ENCODE data around the gene CST1. TPM values are rescaled to one million over a fixed set of nuclear protein-coding genes. Genes with fewer than 3 reads are reported as not detected.
"Not testable (repeated sequence)": the region's sequence is repeated elsewhere in the genome, so short reads cannot be mapped to it uniquely, and the experiment has no call there.

Gene CST1
- total RNA-seq, 1 donor from 2014 or later, result not detected

DNA sequence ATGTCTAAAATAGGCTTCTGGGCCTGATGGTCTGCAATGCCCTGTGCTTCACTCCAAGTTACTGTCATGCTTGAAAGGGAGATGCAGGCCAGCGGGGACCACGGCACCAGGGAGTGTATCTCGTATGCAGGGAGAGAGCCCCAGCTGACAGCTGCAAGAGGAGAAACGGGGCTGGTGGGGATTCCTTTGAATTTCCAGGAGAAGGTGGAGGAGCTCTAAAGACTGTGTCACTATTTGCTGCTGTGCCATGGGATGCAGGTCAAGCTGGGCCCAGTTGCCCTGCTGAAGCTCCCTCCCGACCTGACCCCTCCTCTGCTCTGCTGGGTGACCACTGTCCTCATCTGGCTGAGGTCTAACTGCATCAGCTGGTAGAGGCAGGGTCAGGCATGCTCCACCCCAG lies 989 bp downstream of the CST1 start:
- Mint-ChIP-seq H3K4me3 (ENCODE audit: unreplicated experiment) (no peak overlapping the region), H3K36me3 (ENCODE audit: unreplicated experiment) (no peaks in the 10 kb centered on the region), H3K4me1 (ENCODE audit: unreplicated experiment) (peaks cover 2% of the 10 kb centered on the region), H3K27me3 (ENCODE audit: unreplicated experiment) (no peaks in the 10 kb centered on the region), H3K27ac (ENCODE audit: unreplicated experiment) (no peak overlapping the region), H3K9me3 (ENCODE audit: unreplicated experiment) (no peaks in the 10 kb centered on the region)
- DNase-seq (ENCODE audit: extremely low spot score, unreplicated experiment), result no peak
- TF ChIP-seq, protein P1, sequence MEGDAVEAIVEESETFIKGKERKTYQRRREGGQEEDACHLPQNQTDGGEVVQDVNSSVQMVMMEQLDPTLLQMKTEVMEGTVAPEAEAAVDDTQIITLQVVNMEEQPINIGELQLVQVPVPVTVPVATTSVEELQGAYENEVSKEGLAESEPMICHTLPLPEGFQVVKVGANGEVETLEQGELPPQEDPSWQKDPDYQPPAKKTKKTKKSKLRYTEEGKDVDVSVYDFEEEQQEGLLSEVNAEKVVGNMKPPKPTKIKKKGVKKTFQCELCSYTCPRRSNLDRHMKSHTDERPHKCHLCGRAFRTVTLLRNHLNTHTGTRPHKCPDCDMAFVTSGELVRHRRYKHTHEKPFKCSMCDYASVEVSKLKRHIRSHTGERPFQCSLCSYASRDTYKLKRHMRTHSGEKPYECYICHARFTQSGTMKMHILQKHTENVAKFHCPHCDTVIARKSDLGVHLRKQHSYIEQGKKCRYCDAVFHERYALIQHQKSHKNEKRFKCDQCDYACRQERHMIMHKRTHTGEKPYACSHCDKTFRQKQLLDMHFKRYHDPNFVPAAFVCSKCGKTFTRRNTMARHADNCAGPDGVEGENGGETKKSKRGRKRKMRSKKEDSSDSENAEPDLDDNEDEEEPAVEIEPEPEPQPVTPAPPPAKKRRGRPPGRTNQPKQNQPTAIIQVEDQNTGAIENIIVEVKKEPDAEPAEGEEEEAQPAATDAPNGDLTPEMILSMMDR (IDR thresholded peaks at IDR 0.05), result no peak

DNA sequence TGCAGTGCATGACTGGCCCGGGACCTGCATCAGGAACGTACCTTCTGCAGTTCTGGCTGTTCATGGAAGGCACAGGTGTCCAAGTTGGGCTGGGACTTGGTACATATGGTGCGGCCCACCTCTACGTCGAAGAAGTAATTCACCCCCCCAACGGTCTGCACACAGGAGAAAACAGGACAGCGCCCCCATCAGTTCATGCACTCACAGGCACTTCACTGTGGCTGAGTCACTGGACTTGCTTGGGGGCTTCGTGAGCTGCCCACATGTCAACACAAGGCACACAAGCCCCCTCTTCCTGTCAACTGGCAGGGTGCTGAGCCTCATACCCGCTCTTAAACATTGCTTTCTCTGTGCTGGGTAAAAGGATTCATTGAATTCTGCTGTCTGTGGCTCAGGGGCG lies 1.8 kb downstream of the CST1 start:
- not testable (repeated sequence) for H3K4me3 Mint-ChIP-seq (ENCODE audit: unreplicated experiment); H3K27me3 Mint-ChIP-seq (ENCODE audit: unreplicated experiment); H3K4me1 Mint-ChIP-seq (ENCODE audit: unreplicated experiment); H3K9me3 Mint-ChIP-seq (ENCODE audit: unreplicated experiment); H3K27ac Mint-ChIP-seq (ENCODE audit: unreplicated experiment); H3K36me3 Mint-ChIP-seq (ENCODE audit: unreplicated experiment); DNase-seq (ENCODE audit: extremely low spot score, unreplicated experiment)

DNA sequence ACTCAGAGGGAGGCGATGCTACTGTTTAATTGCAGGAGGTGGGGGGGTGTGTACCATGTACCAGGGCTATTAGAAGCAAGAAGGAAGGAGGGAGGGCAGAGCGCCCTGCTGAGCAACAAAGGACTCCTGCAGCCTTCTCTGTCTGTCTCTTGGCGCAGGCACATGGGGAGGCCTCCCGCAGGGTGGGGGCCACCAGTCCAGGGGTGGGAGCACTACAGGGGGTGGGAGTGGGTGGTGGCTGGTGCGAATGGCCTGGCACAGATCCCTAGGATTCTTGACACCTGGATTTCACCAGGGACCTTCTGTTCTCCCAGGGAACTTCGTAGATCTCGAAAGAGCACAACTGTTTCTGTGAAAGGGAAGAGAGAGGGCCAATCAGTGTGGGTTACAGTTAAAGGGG lies 3.2 kb downstream of the CST1 start:
- H3K27me3 Mint-ChIP-seq (ENCODE audit: unreplicated experiment); H3K4me1 Mint-ChIP-seq (ENCODE audit: unreplicated experiment); H3K36me3 Mint-ChIP-seq (ENCODE audit: unreplicated experiment); DNase-seq (ENCODE audit: extremely low spot score, unreplicated experiment); H3K9me3 Mint-ChIP-seq (ENCODE audit: unreplicated experiment); H3K4me3 Mint-ChIP-seq (ENCODE audit: unreplicated experiment); H3K27ac Mint-ChIP-seq (ENCODE audit: unreplicated experiment): not testable (repeated sequence)

DNA sequence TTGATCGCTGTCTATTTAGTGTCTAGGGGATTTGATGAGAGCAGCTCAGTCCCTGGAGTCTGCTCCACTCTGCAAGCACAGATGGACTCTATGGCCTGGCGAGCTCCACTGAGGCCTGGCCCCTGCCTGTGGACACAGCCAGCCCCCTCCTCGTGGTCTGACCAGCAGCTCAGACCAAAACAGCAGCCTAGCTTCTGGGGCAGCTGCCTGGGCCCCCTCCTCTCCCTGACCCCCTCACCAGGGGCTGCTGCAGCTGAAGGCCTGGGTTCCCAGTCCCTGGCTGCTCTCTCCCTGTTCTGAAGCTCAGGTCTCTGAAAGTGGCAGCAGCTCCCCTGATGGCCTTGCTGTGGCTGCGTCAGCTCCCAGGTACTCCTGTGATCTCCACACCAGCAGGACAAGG lies 3.6 kb downstream of the CST1 start:
- peak; percentile 65 for DNase-seq (ENCODE audit: extremely low spot score, unreplicated experiment)
- not testable (repeated sequence) for H3K4me3 Mint-ChIP-seq (ENCODE audit: unreplicated experiment); H3K27me3 Mint-ChIP-seq (ENCODE audit: unreplicated experiment); H3K36me3 Mint-ChIP-seq (ENCODE audit: unreplicated experiment); H3K27ac Mint-ChIP-seq (ENCODE audit: unreplicated experiment); H3K9me3 Mint-ChIP-seq (ENCODE audit: unreplicated experiment); H3K4me1 Mint-ChIP-seq (ENCODE audit: unreplicated experiment)

DNA sequence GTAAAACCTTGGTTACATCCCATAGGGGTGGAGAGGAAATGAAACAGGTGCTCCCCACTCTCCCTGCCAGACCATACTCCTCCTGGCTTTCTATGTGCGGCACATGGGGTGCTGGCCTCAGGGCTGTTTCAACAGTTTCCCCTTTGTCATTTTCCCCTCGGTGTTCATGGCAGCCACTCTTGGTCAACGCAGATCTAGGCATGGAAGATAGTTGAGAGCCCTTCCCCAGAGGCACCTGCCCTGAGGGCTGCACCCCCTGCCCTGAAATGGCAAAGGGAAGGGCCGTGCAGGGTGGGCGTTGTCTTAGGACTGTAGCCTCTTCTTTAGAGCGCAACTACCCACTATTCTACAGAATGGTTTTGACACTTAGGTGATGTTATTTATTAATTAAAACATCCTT lies 4.4 kb downstream of the CST1 start:
- Mint-ChIP-seq H3K27ac (ENCODE audit: unreplicated experiment) (no peak overlapping the region), H3K27me3 (ENCODE audit: unreplicated experiment) (peaks cover 3% of the 10 kb centered on the region), H3K36me3 (ENCODE audit: unreplicated experiment) (no peaks in the 10 kb centered on the region), H3K4me1 (ENCODE audit: unreplicated experiment) (no peaks in the 10 kb centered on the region), H3K4me3 (ENCODE audit: unreplicated experiment) (no peak overlapping the region), H3K9me3 (ENCODE audit: unreplicated experiment) (no peaks in the 10 kb centered on the region)
- TF ChIP-seq, protein P1 (IDR thresholded peaks at IDR 0.05), result no peak
- peak; percentile 65 for DNase-seq (ENCODE audit: extremely low spot score, unreplicated experiment)

DNA sequence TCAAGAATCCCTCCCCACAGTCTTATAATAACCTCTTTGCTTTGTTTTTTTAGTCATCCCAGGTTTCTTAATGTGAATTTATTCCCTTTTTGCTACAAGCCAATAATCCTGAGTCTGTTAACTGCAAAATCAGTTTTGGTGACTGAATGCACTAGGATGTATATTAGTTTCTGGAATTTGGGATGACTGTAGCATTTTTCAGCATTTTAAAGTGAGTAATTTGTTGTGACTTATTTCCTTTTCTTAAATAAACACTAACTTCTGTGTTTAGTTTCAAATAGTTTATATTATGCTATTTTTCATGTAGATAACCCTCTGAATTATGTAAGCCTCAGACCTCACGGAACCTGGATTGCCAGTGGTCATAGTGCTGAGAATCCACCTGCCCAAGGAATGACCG lies 5.5 kb downstream of the CST1 start:
- H3K27me3 Mint-ChIP-seq (ENCODE audit: unreplicated experiment), result peaks cover 5% of the 10 kb centered on the region
- no peaks in the 10 kb centered on the region for H3K9me3 Mint-ChIP-seq (ENCODE audit: unreplicated experiment)
- H3K36me3 Mint-ChIP-seq (ENCODE audit: unreplicated experiment), result no peaks in the 10 kb centered on the region
- no peaks in the 10 kb centered on the region for H3K4me1 Mint-ChIP-seq (ENCODE audit: unreplicated experiment)
- TF ChIP-seq, protein P1 (IDR thresholded peaks at IDR 0.05), result no peak
- H3K27ac Mint-ChIP-seq (ENCODE audit: unreplicated experiment), result no peak overlapping the region
- DNase-seq (ENCODE audit: extremely low spot score, unreplicated experiment), result peak; percentile 44
- no peak overlapping the region for H3K4me3 Mint-ChIP-seq (ENCODE audit: unreplicated experiment)

DNA sequence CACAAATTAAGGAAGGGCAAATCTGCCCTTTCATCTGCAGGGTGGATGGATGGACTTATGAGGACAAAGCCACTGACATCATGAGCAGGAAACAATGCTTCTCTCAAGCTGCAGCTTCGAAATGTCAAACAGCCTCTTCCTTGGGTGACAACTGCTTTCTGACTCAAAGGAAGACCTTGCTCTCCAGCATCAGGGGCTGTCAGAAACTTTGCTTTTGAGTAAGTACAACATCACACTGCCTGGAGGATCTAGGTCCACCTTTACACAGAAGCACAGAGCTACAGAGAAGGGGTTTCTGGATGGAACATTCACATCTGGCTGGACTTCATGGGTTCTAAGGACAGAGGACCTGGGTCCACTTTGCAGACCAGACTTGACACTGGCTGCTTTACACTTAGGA lies 5.9 kb downstream of the CST1 start:
- H3K36me3 Mint-ChIP-seq (ENCODE audit: unreplicated experiment), result no peaks in the 10 kb centered on the region
- no peak overlapping the region for H3K4me3 Mint-ChIP-seq (ENCODE audit: unreplicated experiment)
- H3K27me3 Mint-ChIP-seq (ENCODE audit: unreplicated experiment), result peaks cover 6% of the 10 kb centered on the region
- no peak for DNase-seq (ENCODE audit: extremely low spot score, unreplicated experiment)
- H3K27ac Mint-ChIP-seq (ENCODE audit: unreplicated experiment), result no peak overlapping the region
- H3K4me1 Mint-ChIP-seq (ENCODE audit: unreplicated experiment), result no peaks in the 10 kb centered on the region
- no peaks in the 10 kb centered on the region for H3K9me3 Mint-ChIP-seq (ENCODE audit: unreplicated experiment)
- TF ChIP-seq, protein P1 (IDR thresholded peaks at IDR 0.05), result no peak

DNA sequence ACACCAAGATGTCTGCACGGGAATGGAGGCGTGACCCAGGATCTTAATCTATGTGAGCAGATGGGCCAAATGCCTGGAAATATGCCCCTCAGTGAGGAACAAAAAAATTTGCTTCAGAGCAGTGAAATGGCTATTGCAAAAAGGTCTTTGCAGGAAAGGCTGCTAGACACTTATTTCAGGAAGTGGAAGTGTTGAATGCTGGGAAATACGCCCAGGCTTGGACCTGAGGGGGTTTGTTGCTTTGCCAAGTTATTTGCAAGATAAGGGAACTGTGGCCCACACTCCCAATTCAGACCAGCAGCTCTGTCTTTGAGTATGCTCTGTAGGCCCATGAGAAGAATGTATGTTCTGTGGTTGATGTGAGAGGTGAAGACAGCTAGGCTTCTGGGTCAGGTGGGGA lies 15.3 kb downstream of the CST1 start:
- peaks cover 34% of the 10 kb centered on the region for H3K27me3 Mint-ChIP-seq (ENCODE audit: unreplicated experiment)
- not testable (repeated sequence) for DNase-seq (ENCODE audit: extremely low spot score, unreplicated experiment); H3K4me3 Mint-ChIP-seq (ENCODE audit: unreplicated experiment)

DNA sequence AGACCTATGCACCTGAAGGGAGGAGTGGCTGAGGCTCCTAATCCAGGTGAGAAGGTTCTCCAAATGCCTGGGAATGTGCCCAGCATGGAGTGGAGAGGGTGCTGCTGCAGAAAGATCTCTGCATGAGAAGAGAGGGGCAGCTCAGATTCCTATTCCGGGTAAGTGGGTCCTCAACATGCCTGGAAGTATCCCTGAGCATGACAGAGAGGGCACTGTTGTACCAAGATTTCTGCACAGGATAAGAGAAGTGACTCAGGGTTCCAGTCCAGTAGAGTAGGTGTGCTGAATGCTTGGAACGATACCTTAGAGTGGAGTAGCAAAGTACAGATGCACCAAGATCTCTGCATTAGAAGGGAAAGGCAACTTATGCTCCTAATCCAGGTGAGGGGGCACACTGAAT lies 15.8 kb downstream of the CST1 start:
- H3K36me3 Mint-ChIP-seq (ENCODE audit: unreplicated experiment); DNase-seq (ENCODE audit: extremely low spot score, unreplicated experiment); H3K9me3 Mint-ChIP-seq (ENCODE audit: unreplicated experiment); H3K4me3 Mint-ChIP-seq (ENCODE audit: unreplicated experiment); H3K27ac Mint-ChIP-seq (ENCODE audit: unreplicated experiment); H3K4me1 Mint-ChIP-seq (ENCODE audit: unreplicated experiment): not testable (repeated sequence)
- H3K27me3 Mint-ChIP-seq (ENCODE audit: unreplicated experiment), result peaks cover 32% of the 10 kb centered on the region

More for the DNA sequence above, 15.3 kb downstream of the CST1 start:
- H3K36me3 Mint-ChIP-seq (ENCODE audit: unreplicated experiment); H3K27ac Mint-ChIP-seq (ENCODE audit: unreplicated experiment); H3K9me3 Mint-ChIP-seq (ENCODE audit: unreplicated experiment); H3K4me1 Mint-ChIP-seq (ENCODE audit: unreplicated experiment): not testable (repeated sequence)

All from osteocyte (in vitro differentiated cells).